Activated CD8-positive, alpha-beta T cell treated with anti-CD3 and anti-CD28 coated beads for 36 hours (primary cell): Measurements from ENCODE around the gene FFAR2. TPM values are rescaled to one million over a fixed set of nuclear protein-coding genes. Genes with fewer than 3 reads are reported as not detected.

ENCODE experiments used
- ATAC-seq: fragments of 200-7000 bp; cut with Tn5 transposase; one replicate; pipeline ENCODE4 v1.10.0; 2021; ENCODE audit warnings: mild to moderate bottlenecking, moderate library complexity
- CTCF ChIA-PET: fragments of 350-600 bp; sonication (Branson Sonifier 250); formaldehyde crosslinking; loops from one replicate; lab custom pipeline; 2021; ENCODE audit warnings: antibody characterized with exemption; lab: Charles Lee
- POLR2A ChIA-PET: fragments of 350-600 bp; sonication (Branson Sonifier 250); formaldehyde crosslinking; loops from one replicate; lab custom pipeline; 2021; ENCODE audit warnings: antibody characterized with exemption; lab: Charles Lee
- DNase-seq: peaks from one replicate; pipeline ENCODE4 v3.0.0-alpha.2; 2020
- H3K27ac Mint-ChIP-seq: one replicate; pipeline ENCODE4 v1.8.0; 2021; ENCODE audit warnings: mild to moderate bottlenecking, mixed read lengths
- H3K27me3 Mint-ChIP-seq: one replicate; pipeline ENCODE4 v1.8.0; 2021; ENCODE audit warnings: mixed read lengths
- H3K36me3 Mint-ChIP-seq: one replicate; pipeline ENCODE4 v1.8.0; 2021; ENCODE audit warnings: low read depth, mixed read lengths
- H3K4me1 Mint-ChIP-seq: one replicate; pipeline ENCODE4 v1.8.0; 2021; ENCODE audit warnings: low read depth, mixed read lengths
- H3K4me3 Mint-ChIP-seq: one replicate; pipeline ENCODE4 v1.8.0; 2021; ENCODE audit warnings: mild to moderate bottlenecking, moderate library complexity, mixed read lengths
- H3K9me3 Mint-ChIP-seq: one replicate; pipeline ENCODE4 v1.8.0; 2021; ENCODE audit warnings: mixed read lengths
- CTCF ChIP-seq: fragments of 200-600 bp; IDR thresholded peaks from one replicate; pipeline ENCODE4 v1.8.0; 2022; ENCODE audit warnings: antibody characterized with exemption, mild to moderate bottlenecking
- intact Hi-C: fragments of 100-400 bp; cut with micrococcal nuclease; formaldehyde crosslinking; loops from one replicate; pipeline ENCODE4 v1.10.0; 2022
- total RNA-seq, 2 experiments: library from RNA; stranded (reverse); gene quantifications; one replicate each; pipeline ENCODE4 v1.2.3, GENCODE V29; 2021

Gene FFAR2
- not detected for total RNA-seq

- Mint-ChIP-seq H3K27ac (no peak within 1 kb of the TSS), H3K4me3 (no peak within 1 kb of the TSS), H3K4me1 (peaks cover 46% of the 10 kb centered on the region), H3K36me3 (no peaks in the 10 kb centered on the region), H3K9me3 (no peaks in the 10 kb centered on the region), H3K27me3 (peaks cover 19% of the 10 kb centered on the region)
- DNase-seq (no peak), ATAC-seq (no peak)
- CTCF ChIA-PET = interaction anchor here (2.3 kb wide), 1 partner anchor 21 kb away, joined by 11 read pairs; no protein-coding TSS in a partner anchor
- POLR2A ChIA-PET = interaction anchor here (0.7 to 1.1 kb wide), 4 partner anchors 8 to 457 kb away, joined by 3 to 4 read pairs (median 3); no protein-coding TSS in a partner anchor
- intact Hi-C loops = no loop called here
- TF ChIP-seq CTCF = no peak
Observed at GRCh38 chr19:35447606-35448469, at the start of gene FFAR2. TSS of gene FFAR2 (plus strand) at chr19:35448257. CDS start at chr19:35449715, 1,458 bp downstream.

GRCh38 chr19:35398570-35398969 is 49.5 kb upstream of the FFAR2 start:
- Mint-ChIP-seq H3K9me3 (no peaks in the 10 kb centered on the region), H3K36me3 (no peaks in the 10 kb centered on the region), H3K4me3 (no peak overlapping the region), H3K4me1 (no peaks in the 10 kb centered on the region), H3K27ac (no peak overlapping the region), H3K27me3 (peaks cover 2% of the 10 kb centered on the region)
- POLR2A ChIA-PET = interaction anchor here (0.7 kb wide), 1 partner anchor 21 kb away, joined by 4 read pairs; no protein-coding TSS in a partner anchor
- CTCF ChIA-PET = no interaction called here
- intact Hi-C loops = no loop called here
- DNase-seq (no peak), ATAC-seq (no peak)
- TF ChIP-seq CTCF = no peak

- Mint-ChIP-seq H3K27me3 (peaks cover 2% of the 10 kb centered on the region), H3K4me1 (no peaks in the 10 kb centered on the region), H3K36me3 (no peaks in the 10 kb centered on the region), H3K9me3 (no peaks in the 10 kb centered on the region), H3K27ac (no peak overlapping the region), H3K4me3 (no peak overlapping the region)
- DNase-seq (no peak), ATAC-seq (no peak)
- ChIA-PET CTCF (no interaction called here), POLR2A (no interaction called here)
- no peak for TF ChIP-seq CTCF
- intact Hi-C loops = no loop called here
Observed at GRCh38 chr19:35399231-35399630, 48.8 kb upstream of the FFAR2 start.

- CTCF ChIA-PET = no interaction called here
- POLR2A ChIA-PET = no interaction called here
- ATAC-seq = no peak
Observed at GRCh38 chr19:35399948-35400772, 47.9 kb upstream of the FFAR2 start.

More at GRCh38 chr19:35399948-35400772, 47.9 kb upstream of the FFAR2 start:
- intact Hi-C loops = no loop called here
- H3K4me3 Mint-ChIP-seq = no peak overlapping the region
- H3K9me3 Mint-ChIP-seq = no peaks in the 10 kb centered on the region
- H3K27ac Mint-ChIP-seq = no peak overlapping the region
- no peak for DNase-seq
- H3K36me3 Mint-ChIP-seq = no peaks in the 10 kb centered on the region
- H3K4me1 Mint-ChIP-seq = peaks cover 3% of the 10 kb centered on the region
- H3K27me3 Mint-ChIP-seq = peaks cover 2% of the 10 kb centered on the region
- no peak for TF ChIP-seq CTCF
